Endothelial cell of coronary artery (primary cell): ENCODE measurements around the gene CAPN7. TPM values are rescaled to one million over a fixed set of nuclear protein-coding genes. Genes with fewer than 3 reads are reported as not detected.

Experiments used
- total RNA-seq: library from RNA; depleted of rRNA; stranded (reverse); fragments of >200 nt; gene quantifications from 2 replicates; pipeline ENCODE4 v1.2.3, GENCODE V29; 2014

Gene CAPN7
- 17.2 and 29.8 TPM in 2 replicates for total RNA-seq

GRCh38 chr3:15205934-15206661 is at the start of gene CAPN7:
CAPN7 (plus strand) TSS chr3:15206246; CDS start chr3:15206496, 250 bp downstream.

Other genes with a start within 250 kb of the CAPN7 start
- gene MRPS25, start 140.9 kb upstream of the CAPN7 start, total RNA-seq = 19.5 and 25.7 TPM in 2 replicates
- gene RBSN, start 107.1 kb upstream of the CAPN7 start, total RNA-seq = 18.3 and 19.3 TPM in 2 replicates
- 98.2 and 99.6 TPM in 2 replicates for gene SH3BP5, start 126.3 kb downstream of the CAPN7 start, total RNA-seq
- 22.0 and 24.5 TPM in 2 replicates for gene METTL6, start 221.3 kb downstream of the CAPN7 start, total RNA-seq
- 18.4 and 20.5 TPM in 2 replicates for gene EAF1, start 221.4 kb downstream of the CAPN7 start, total RNA-seq